Keratinocyte (primary cell): Measurements from ENCODE around the gene SEC31A. TPM values are rescaled to one million over a fixed set of nuclear protein-coding genes. Genes with fewer than 3 reads are reported as not detected.

Experiments used
- DNase-seq: peaks from one replicate; pipeline ENCODE4 v3.0.0-alpha.2; 2011; ENCODE audit warnings: low read depth, missing footprints, low spot score
- FAIRE-seq: peaks from 2 replicates; lab custom pipeline; 2011; peaks lifted over from hg19 to GRCh38; lab: Jason Lieb, UNC
- H2AFZ ChIP-seq: 2 replicates; pipeline ENCODE4 v1.6.0; 2012; ENCODE audit warnings: low read length, control low read depth, inconsistent platforms; ENCODE audit not compliant: control insufficient read depth
- H3K27ac ChIP-seq: 2 replicates; pipeline ENCODE4 v1.5.1; 2011; ENCODE audit warnings: low read length; ENCODE audit not compliant: control insufficient read depth, insufficient read depth
- H3K27me3 ChIP-seq: 3 replicates; pipeline ENCODE4 v1.6.0; 2011; ENCODE audit warnings: low read length; ENCODE audit not compliant: control insufficient read depth, insufficient read depth; ENCODE audit errors: extremely low read depth
- H3K36me3 ChIP-seq, 2 experiments: 2 replicates in 1 of 2; 3 replicates in 1 of 2; pipeline ENCODE4 v1.5.1; 2011; ENCODE audit warnings: low read length in 2 of 2, mild to moderate bottlenecking in 1 of 2; ENCODE audit not compliant: control insufficient read depth in 2 of 2, insufficient read depth in 2 of 2; ENCODE audit errors: extremely low read depth in 1 of 2
- H3K4me1 ChIP-seq: 3 replicates; pipeline ENCODE4 v1.5.1; 2011; ENCODE audit warnings: low read length; ENCODE audit not compliant: control insufficient read depth, insufficient read depth; ENCODE audit errors: extremely low read depth
- H3K4me2 ChIP-seq: 3 replicates; pipeline ENCODE4 v1.6.0; 2011; ENCODE audit warnings: low read depth, low read length; ENCODE audit not compliant: control insufficient read depth, insufficient read depth; ENCODE audit errors: extremely low read depth
- H3K4me3 ChIP-seq, 3 experiments: fragments of 200-600 bp in 1 of 3; sonication (generic) in 1 of 3; 2 replicates in 2 of 3; 3 replicates in 1 of 3; pipeline ENCODE4 v1.5.1; 2011 to 2016; ENCODE audit warnings: low read length in 3 of 3, mild to moderate bottlenecking in 3 of 3, control low read depth in 2 of 3, inconsistent platforms in 1 of 3, low read depth in 1 of 3, mixed read lengths in 1 of 3, mixed run types in 1 of 3, moderate library complexity in 1 of 3; ENCODE audit not compliant: control insufficient read depth in 2 of 3, insufficient read depth in 2 of 3; ENCODE audit errors: extremely low read depth in 1 of 3
- H3K79me2 ChIP-seq: 2 replicates; pipeline ENCODE4 v1.6.0; 2012; ENCODE audit warnings: low read length; ENCODE audit not compliant: control insufficient read depth, insufficient read depth
- H3K9ac ChIP-seq: 3 replicates; pipeline ENCODE4 v1.6.0; 2011; ENCODE audit warnings: low read length; ENCODE audit not compliant: control insufficient read depth, insufficient read depth; ENCODE audit errors: extremely low read depth
- H3K9me1 ChIP-seq: 3 replicates; pipeline ENCODE4 v1.6.0; 2011; ENCODE audit warnings: low read length; ENCODE audit not compliant: control insufficient read depth, insufficient read depth; ENCODE audit errors: extremely low read depth
- H3K9me3 ChIP-seq: 2 replicates; pipeline ENCODE4 v1.5.1; 2012; ENCODE audit warnings: low read depth, low read length; ENCODE audit not compliant: control insufficient read depth
- H4K20me1 ChIP-seq: 3 replicates; pipeline ENCODE4 v1.6.0; 2011; ENCODE audit warnings: low read length; ENCODE audit not compliant: control insufficient read depth, insufficient read depth; ENCODE audit errors: extremely low read depth
- EZH2 ChIP-seq: IDR thresholded peaks from one replicate; pipeline ENCODE4 v1.6.1; 2012; ENCODE audit warnings: inconsistent platforms, mild to moderate bottlenecking, low read length, moderate library complexity
- dilution Hi-C: fragments of 300-500 bp; cut with MboI; formaldehyde crosslinking; loops from one replicate; pipeline ENCODE4 v1.7.0; 2020; ENCODE audit warnings: low sequenced_read_pairs; ENCODE audit not compliant: extremely low pct_ligation_motif_present
- polyA plus RNA-seq, 5 experiments: library from polyadenylated mRNA; depleted of rRNA in 3 of 5; stranded (reverse) in 3 of 5; stranded (forward) in 1 of 5; unstranded in 1 of 5; fragments of >200 nt; gene quantifications; 1 replicate in 1 of 5; 2 replicates in 3 of 5; 3 replicates in 1 of 5; pipeline versions ENCODE4 v1.2.1 to v1.2.3, GENCODE V29; 2011 to 2012; ENCODE audit warnings: missing spikeins in 2 of 5, low read depth in 1 of 5, low replicate concordance in 1 of 5
- TF ChIP-seq, protein P1 (sequence below), 3 experiments: IDR thresholded peaks in 1 of 3; conservative IDR thresholded peaks in 1 of 3; optimal IDR thresholded peaks in 1 of 3; 2 replicates in 2 of 3; 3 replicates in 1 of 3; pipeline versions ENCODE3 to v1.5.1; 2011; ENCODE audit warnings: low read length in 3 of 3, mild to moderate bottlenecking in 3 of 3, moderate library complexity in 2 of 3, control low read depth in 1 of 3, inconsistent platforms in 1 of 3; ENCODE audit not compliant: insufficient read depth in 2 of 3; ENCODE audit errors: extremely low read depth in 1 of 3

Gene SEC31A
- polyA plus RNA-seq, 1 donor (not counting 4 experiments of a cell fraction or from before 2014, with no cell fraction given) = 192 TPM

DNA sequence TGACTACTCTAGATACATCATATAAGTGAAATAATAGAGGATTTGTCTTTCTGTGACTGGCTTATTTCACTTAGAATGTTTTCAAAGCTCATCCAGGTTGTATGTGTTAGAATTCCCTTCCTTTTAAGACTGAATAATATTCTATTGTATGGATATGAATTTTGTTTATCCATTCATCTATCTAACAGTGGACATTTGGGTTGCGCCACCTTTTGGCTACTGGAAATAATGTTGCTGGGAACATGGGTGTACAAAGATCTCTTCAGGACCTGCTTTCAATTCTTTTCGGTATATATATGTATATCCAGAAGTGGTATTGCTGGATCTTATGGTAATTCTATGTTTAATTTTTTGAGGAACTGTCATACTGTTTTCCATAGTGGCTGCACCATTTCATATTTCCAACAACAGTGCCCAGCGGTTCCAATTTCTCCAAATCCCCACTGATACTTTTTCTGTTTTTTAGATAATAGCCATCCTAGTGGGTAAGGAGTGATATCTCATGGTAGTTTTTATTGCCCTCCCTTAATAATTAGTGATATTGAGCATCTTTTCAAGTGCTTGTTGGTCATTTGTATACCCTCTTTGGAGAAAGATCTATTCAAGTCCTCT, 88.9 kb downstream of the SEC31A start:
- no peaks in the 10 kb centered on the region for H3K9me3 ChIP-seq
- no peak overlapping the region for H3K9ac ChIP-seq
- H2AFZ ChIP-seq = no peak overlapping the region
- no peaks in the 10 kb centered on the region for H3K36me3 ChIP-seq
- no peak overlapping the region for H3K27ac ChIP-seq
- H3K4me1 ChIP-seq = peaks cover 12% of the 10 kb centered on the region
- FAIRE-seq (peak; percentile 43), DNase-seq (no peak)
- H3K9me1 ChIP-seq = no peaks in the 10 kb centered on the region
- TF ChIP-seq, protein P1, sequence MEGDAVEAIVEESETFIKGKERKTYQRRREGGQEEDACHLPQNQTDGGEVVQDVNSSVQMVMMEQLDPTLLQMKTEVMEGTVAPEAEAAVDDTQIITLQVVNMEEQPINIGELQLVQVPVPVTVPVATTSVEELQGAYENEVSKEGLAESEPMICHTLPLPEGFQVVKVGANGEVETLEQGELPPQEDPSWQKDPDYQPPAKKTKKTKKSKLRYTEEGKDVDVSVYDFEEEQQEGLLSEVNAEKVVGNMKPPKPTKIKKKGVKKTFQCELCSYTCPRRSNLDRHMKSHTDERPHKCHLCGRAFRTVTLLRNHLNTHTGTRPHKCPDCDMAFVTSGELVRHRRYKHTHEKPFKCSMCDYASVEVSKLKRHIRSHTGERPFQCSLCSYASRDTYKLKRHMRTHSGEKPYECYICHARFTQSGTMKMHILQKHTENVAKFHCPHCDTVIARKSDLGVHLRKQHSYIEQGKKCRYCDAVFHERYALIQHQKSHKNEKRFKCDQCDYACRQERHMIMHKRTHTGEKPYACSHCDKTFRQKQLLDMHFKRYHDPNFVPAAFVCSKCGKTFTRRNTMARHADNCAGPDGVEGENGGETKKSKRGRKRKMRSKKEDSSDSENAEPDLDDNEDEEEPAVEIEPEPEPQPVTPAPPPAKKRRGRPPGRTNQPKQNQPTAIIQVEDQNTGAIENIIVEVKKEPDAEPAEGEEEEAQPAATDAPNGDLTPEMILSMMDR (optimal IDR thresholded peaks at IDR 0.05 in 1 of 3, IDR thresholded peaks at IDR 0.05 in 1 of 3, conservative IDR thresholded peaks at IDR 0.05 in 1 of 3; ENCODE audit: extremely low read depth in 1 of 3, insufficient read depth in 2 of 3, low read length in 3 of 3) = peak; percentile 46 to 56 (median 50)
- TF ChIP-seq EZH2 = no peak
- H3K79me2 ChIP-seq = peaks cover 11% of the 10 kb centered on the region
- H3K4me2 ChIP-seq = no peak overlapping the region
- H3K4me3 ChIP-seq = no peak overlapping the region
- dilution Hi-C loops = no loop called here
- no peaks in the 10 kb centered on the region for H4K20me1 ChIP-seq
- no peaks in the 10 kb centered on the region for H3K27me3 ChIP-seq

GRCh38 chr4:82799006-82799881, 91.7 kb downstream of the SEC31A start:
- peak overlapping the region; percentile 90 for H2AFZ ChIP-seq
- peaks cover 0 to 2% of the 10 kb centered on the region in 2 experiments for H3K36me3 ChIP-seq
- H3K27ac ChIP-seq = no peak overlapping the region
- peak overlapping the region; percentile 67 to 89 (median 72) for H3K4me3 ChIP-seq
- DNase-seq (no peak), FAIRE-seq (peak; percentile 48)
- dilution Hi-C loops = no loop called here
- peak overlapping the region; percentile 90 for H3K4me2 ChIP-seq
- H3K9ac ChIP-seq = peak overlapping the region; percentile 80
- TF ChIP-seq EZH2 = no peak
- TF ChIP-seq, protein P1 (optimal IDR thresholded peaks at IDR 0.05 in 1 of 3, IDR thresholded peaks at IDR 0.05 in 1 of 3, conservative IDR thresholded peaks at IDR 0.05 in 1 of 3; ENCODE audit: extremely low read depth in 1 of 3, insufficient read depth in 2 of 3, low read length in 3 of 3) = no peak
- no peaks in the 10 kb centered on the region for H3K9me1 ChIP-seq
- H3K9me3 ChIP-seq = no peaks in the 10 kb centered on the region
- peaks cover 30% of the 10 kb centered on the region for H3K79me2 ChIP-seq
- no peaks in the 10 kb centered on the region for H3K27me3 ChIP-seq
- H4K20me1 ChIP-seq = no peaks in the 10 kb centered on the region
- H3K4me1 ChIP-seq = peaks cover 20% of the 10 kb centered on the region
